IMR-90 (cell line): ENCODE measurements around the gene CKAP5. TPM values are rescaled to one million over a fixed set of nuclear protein-coding genes. Genes with fewer than 3 reads are reported as not detected.
"Not testable (repeated sequence)": the region's sequence is repeated elsewhere in the genome, so short reads cannot be mapped to it uniquely, and the experiment has no call there.

ENCODE experiments used
- ATAC-seq: fragments of 200-7000 bp; cut with Tn5 transposase; 2 replicates; pipeline ENCODE4 v1.9.1; 2020; ENCODE audit warnings: low read depth, mild to moderate bottlenecking, moderate library complexity
- BruUV-seq: library from RNA; stranded (reverse); fragments of 400-500 nt; replicated peaks from 2 replicates; lab custom pipeline; 2021; lab: Mats Ljungman, UMichigan
- CTCF ChIA-PET: fragments of 300-600 bp; formaldehyde crosslinking; extraction: SDS; loops from one replicate; lab custom pipeline; 2021; ENCODE audit warnings: antibody characterized with exemption; lab: Yijun Ruan, JAX
- POLR2A ChIA-PET: fragments of 300-600 bp; sonication (Branson Sonifier 250); formaldehyde crosslinking; loops from one replicate; lab custom pipeline; 2022; ENCODE audit warnings: antibody characterized with exemption; ENCODE audit not compliant: unreplicated experiment; lab: Charles Lee
- DNase-seq: peaks from one replicate; pipeline ENCODE4 v3.0.0; 2013
- H2AFZ ChIP-seq: replicated peaks from 2 replicates; pipeline ENCODE3; 2013; ENCODE audit warnings: low read length, mild to moderate bottlenecking; ENCODE audit not compliant: poor library complexity
- H2AK5ac ChIP-seq: 2 replicates; pipeline ENCODE4 v1.6.1; 2013; ENCODE audit warnings: low read depth, low read length, inconsistent platforms
- H2AK9ac ChIP-seq: replicated peaks from 2 replicates; pipeline ENCODE3; 2013; ENCODE audit warnings: mild to moderate bottlenecking, low read depth, low read length, moderate library complexity; ENCODE audit not compliant: poor library complexity
- H2BK120ac ChIP-seq: 2 replicates; pipeline ENCODE4 v1.6.1; 2013; ENCODE audit warnings: low read depth, low read length, inconsistent platforms
- H2BK15ac ChIP-seq: 3 replicates; pipeline ENCODE4 v1.6.1; 2013; ENCODE audit warnings: low read depth, low read length, inconsistent platforms
- H2BK20ac ChIP-seq: 2 replicates; pipeline ENCODE4 v1.6.1; 2013; ENCODE audit warnings: low read depth, mild to moderate bottlenecking, inconsistent platforms, low read length, moderate library complexity
- H2BK5ac ChIP-seq: 2 replicates; pipeline ENCODE4 v1.6.1; 2013; ENCODE audit warnings: mild to moderate bottlenecking, low read depth, low read length, inconsistent platforms; ENCODE audit not compliant: poor library complexity, severe bottlenecking
- H3K14ac ChIP-seq: replicated peaks from 2 replicates; pipeline ENCODE4 v1.6.1; 2013; ENCODE audit warnings: low read depth, low read length, inconsistent platforms
- H3K18ac ChIP-seq: 2 replicates; pipeline ENCODE4 v1.6.1; 2013; ENCODE audit warnings: low read depth, low read length, control low read depth
- H3K23ac ChIP-seq: 2 replicates; pipeline ENCODE4 v1.6.1; 2013; ENCODE audit warnings: low read depth, low read length, inconsistent platforms
- H3K27ac ChIP-seq: 2 replicates; pipeline ENCODE4 v1.5.1; 2013; ENCODE audit warnings: mild to moderate bottlenecking, control low read depth, low read length; ENCODE audit not compliant: insufficient read depth
- H3K27me3 ChIP-seq: 2 replicates; pipeline ENCODE4 v1.6.1; 2013; ENCODE audit warnings: low read length; ENCODE audit not compliant: control insufficient read depth, insufficient read depth
- H3K36me3 ChIP-seq: 2 replicates; pipeline ENCODE4 v1.6.1; 2013; ENCODE audit warnings: low read length, mixed read lengths; ENCODE audit not compliant: control insufficient read depth, insufficient read depth
- H3K4ac ChIP-seq: 2 replicates; pipeline ENCODE4 v1.6.1; 2013; ENCODE audit warnings: low read depth, low read length, inconsistent platforms
- H3K4me1 ChIP-seq: 2 replicates; pipeline ENCODE4 v1.6.1; 2013; ENCODE audit warnings: low read length, mixed read lengths; ENCODE audit not compliant: control insufficient read depth, insufficient read depth
- H3K4me2 ChIP-seq: 2 replicates; pipeline ENCODE4 v1.6.1; 2013; ENCODE audit warnings: low read depth, mild to moderate bottlenecking, control low read depth, low read length, moderate library complexity
- H3K4me3 ChIP-seq: 2 replicates; pipeline ENCODE4 v1.5.1; 2013; ENCODE audit warnings: low read depth, mild to moderate bottlenecking, control low read depth, low read length, moderate library complexity; ENCODE audit not compliant: insufficient read depth
- H3K56ac ChIP-seq: 2 replicates; pipeline ENCODE4 v1.6.1; 2013; ENCODE audit warnings: low read length, inconsistent platforms; ENCODE audit not compliant: insufficient read depth; ENCODE audit errors: extremely low read depth
- H3K79me1 ChIP-seq, 2 experiments: 2 replicates each; pipeline ENCODE4 v1.6.1; 2013; ENCODE audit warnings: low read length in 2 of 2, inconsistent platforms in 1 of 2, low read depth in 1 of 2
- H3K9ac ChIP-seq: 2 replicates; pipeline ENCODE4 v1.6.1; 2013; ENCODE audit warnings: low read depth, low read length, control low read depth
- H3K9me1 ChIP-seq: 2 replicates; pipeline ENCODE4 v1.6.1; 2013; ENCODE audit warnings: low read length, inconsistent platforms; ENCODE audit not compliant: insufficient read depth
- H3K9me3 ChIP-seq: 2 replicates; pipeline ENCODE4 v1.6.1; 2013; ENCODE audit warnings: low read length; ENCODE audit not compliant: control insufficient read depth, insufficient read depth
- H4K20me1 ChIP-seq: 2 replicates; pipeline ENCODE4 v1.6.1; 2013; ENCODE audit warnings: low read length, inconsistent platforms; ENCODE audit not compliant: insufficient read depth
- H4K5ac ChIP-seq: 2 replicates; pipeline ENCODE4 v1.6.1; 2013; ENCODE audit warnings: mild to moderate bottlenecking, low read depth, low read length, control low read depth
- H4K8ac ChIP-seq, 2 experiments: 2 replicates each; pipeline ENCODE4 v1.6.1; 2013; ENCODE audit warnings: low read depth in 2 of 2, low read length in 2 of 2, control low read depth in 1 of 2, inconsistent platforms in 1 of 2
- H4K91ac ChIP-seq: 2 replicates; pipeline ENCODE4 v1.6.1; 2013; ENCODE audit warnings: low read depth, low read length, inconsistent platforms; ENCODE audit not compliant: insufficient read depth
- CTCF ChIP-seq: conservative IDR thresholded peaks from 2 replicates; pipeline ENCODE4 v1.5.1; 2012; ENCODE audit warnings: mild to moderate bottlenecking, low read depth, low read length, improper control_type of control experiment
- SMC3 ChIP-seq: fragments of 150-350 bp; IDR thresholded peaks from 2 replicates; pipeline ENCODE4 v1.6.1; 2016; ENCODE audit warnings: low read depth, mild to moderate bottlenecking, antibody characterized with exemption, low read length, moderate library complexity
- WGBS, 2 experiments: methylation state at CpG; one replicate each; pipeline versions ENCODE4 v1.1.5 to v1.1.7; 2013; ENCODE audit warnings: missing lambda C conversion rate in 2 of 2; ENCODE audit not compliant: insufficient read length in 1 of 2; ENCODE audit errors: extremely low coverage in 2 of 2; 5-methylcytosine and 5-hydroxymethylcytosine counted together
- dilution Hi-C: fragments of 300-500 bp; cut with HindIII; formaldehyde crosslinking; loops from one replicate; pipeline ENCODE4 v1.14.3; 2018; ENCODE audit warnings: low sequenced_read_pairs; ENCODE audit not compliant: unreplicated experiment
- in situ Hi-C: fragments of 300-500 bp; cut with MboI; formaldehyde crosslinking; loops from 3 replicates; pipeline ENCODE4 v1.14.3; 2019; ENCODE audit warnings: low sequenced_read_pairs, inconsistent platforms, mixed read lengths
- intact Hi-C: fragments of 100-400 bp; cut with micrococcal nuclease; formaldehyde crosslinking; loops from 2 replicates; pipeline ENCODE4 v1.10.0; 2022
- polyA plus RNA-seq, 3 experiments: library from polyadenylated mRNA; depleted of rRNA; stranded (reverse); fragments of >200 nt; gene quantifications; 2 replicates each; pipeline ENCODE4 v1.2.3, GENCODE V29; 2012; ENCODE audit warnings: low replicate concordance in 1 of 3
- total RNA-seq: library from RNA; depleted of rRNA; stranded (reverse); fragments of >200 nt; gene quantifications from 2 replicates; pipeline ENCODE4 v1.2.3, GENCODE V29; 2012

The CKAP5 gene
- total and polyA plus RNA-seq, 2 of the 4 experiments (the other 2 are of a cell fraction) = 59.5 to 79.2 TPM

GRCh38 chr11:46800177-46800576 is 45.9 kb downstream of the CKAP5 start (continued):
- TF ChIP-seq CTCF = no peak
- TF ChIP-seq SMC3 = no peak

DNA sequence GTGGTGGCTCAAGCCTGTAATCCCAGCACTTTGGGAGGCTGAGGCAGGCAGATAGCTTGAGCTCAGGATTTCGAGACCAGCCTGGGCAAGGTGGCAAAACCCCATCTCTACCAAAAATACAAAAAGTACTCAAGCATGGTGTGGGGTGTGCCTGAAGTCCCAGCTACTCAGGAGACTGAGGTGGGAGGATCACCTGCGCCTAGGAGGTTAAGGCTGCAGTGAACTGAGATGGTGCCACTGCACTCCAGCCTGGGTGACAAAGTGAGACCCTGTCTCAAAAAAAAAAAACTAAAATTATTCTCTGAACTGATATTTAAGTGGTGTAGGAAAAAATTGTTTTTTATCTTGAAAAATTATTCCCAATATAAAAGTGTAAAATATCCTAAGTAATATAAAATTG is 46.4 kb downstream of the CKAP5 start:
- H3K56ac ChIP-seq, H3K9ac ChIP-seq, H2AK9ac ChIP-seq, dilution Hi-C loops, POLR2A ChIA-PET, H3K27ac ChIP-seq, H3K9me3 ChIP-seq, CTCF ChIA-PET, H3K4ac ChIP-seq, H2AFZ ChIP-seq, H3K9me1 ChIP-seq, H2BK120ac ChIP-seq, H2AK5ac ChIP-seq, H4K8ac ChIP-seq, H4K20me1 ChIP-seq, H3K27me3 ChIP-seq, H2BK20ac ChIP-seq, DNase-seq, ATAC-seq, H3K4me3 ChIP-seq, H2BK15ac ChIP-seq, intact Hi-C loops, H4K91ac ChIP-seq, H3K4me2 ChIP-seq, H2BK5ac ChIP-seq, H3K14ac ChIP-seq, BruUV-seq, H3K18ac ChIP-seq, H4K5ac ChIP-seq, H3K4me1 ChIP-seq, H3K23ac ChIP-seq: not testable (repeated sequence)
- WGBS, 2 experiments = no CpG with 5 or more reads among the region's 2 CpGs
- Histone ChIP-seq H3K79me1 (peaks cover 11 to 16% of the 10 kb centered on the region in 2 experiments; a peak in 3 of 4 replicates), H3K36me3 (peaks cover 31% of the 10 kb centered on the region)
- in situ Hi-C loops = loop anchor here (25.0 kb wide), 1 partner anchor 938 kb away; no protein-coding TSS in a partner anchor
